PFSK-1 (cell line): ENCODE measurements around the gene COLEC11.

Experiments used
- FOXP2 ChIP-seq: optimal IDR thresholded peaks from 2 replicates; pipeline ENCODE3; 2011; ENCODE audit warnings: borderline replicate concordance, control low read depth, inconsistent platforms; ENCODE audit not compliant: insufficient read depth; ENCODE audit errors: extremely low read length, extremely low read depth
- POLR2AphosphoS5 ChIP-seq: IDR thresholded peaks from 2 replicates; pipeline ENCODE4 v1.6.1; 2012; ENCODE audit warnings: low read depth, mild to moderate bottlenecking, control low read depth, low read length, moderate library complexity
- SIN3A ChIP-seq: IDR thresholded peaks from 2 replicates; pipeline ENCODE4 v1.6.1; 2012; ENCODE audit warnings: mild to moderate bottlenecking, low read length, moderate library complexity, borderline replicate concordance; ENCODE audit not compliant: insufficient read depth
- TAF1 ChIP-seq: IDR thresholded peaks from 2 replicates; pipeline ENCODE4 v1.6.1; 2012; ENCODE audit warnings: low read length, control low read depth, borderline replicate concordance; ENCODE audit not compliant: insufficient read depth
- TF ChIP-seq, protein P1 (sequence below), 2 experiments: IDR thresholded peaks; 2 replicates each; pipeline versions ENCODE4 v1.6.1 to v1.8.0; 2011 to 2012; ENCODE audit warnings: low read depth in 2 of 2, low read length in 2 of 2, control low read depth in 1 of 2, inconsistent platforms in 1 of 2, mild to moderate bottlenecking in 1 of 2, moderate library complexity in 1 of 2; ENCODE audit not compliant: insufficient read depth in 1 of 2

COLEC11 gene

DNA sequence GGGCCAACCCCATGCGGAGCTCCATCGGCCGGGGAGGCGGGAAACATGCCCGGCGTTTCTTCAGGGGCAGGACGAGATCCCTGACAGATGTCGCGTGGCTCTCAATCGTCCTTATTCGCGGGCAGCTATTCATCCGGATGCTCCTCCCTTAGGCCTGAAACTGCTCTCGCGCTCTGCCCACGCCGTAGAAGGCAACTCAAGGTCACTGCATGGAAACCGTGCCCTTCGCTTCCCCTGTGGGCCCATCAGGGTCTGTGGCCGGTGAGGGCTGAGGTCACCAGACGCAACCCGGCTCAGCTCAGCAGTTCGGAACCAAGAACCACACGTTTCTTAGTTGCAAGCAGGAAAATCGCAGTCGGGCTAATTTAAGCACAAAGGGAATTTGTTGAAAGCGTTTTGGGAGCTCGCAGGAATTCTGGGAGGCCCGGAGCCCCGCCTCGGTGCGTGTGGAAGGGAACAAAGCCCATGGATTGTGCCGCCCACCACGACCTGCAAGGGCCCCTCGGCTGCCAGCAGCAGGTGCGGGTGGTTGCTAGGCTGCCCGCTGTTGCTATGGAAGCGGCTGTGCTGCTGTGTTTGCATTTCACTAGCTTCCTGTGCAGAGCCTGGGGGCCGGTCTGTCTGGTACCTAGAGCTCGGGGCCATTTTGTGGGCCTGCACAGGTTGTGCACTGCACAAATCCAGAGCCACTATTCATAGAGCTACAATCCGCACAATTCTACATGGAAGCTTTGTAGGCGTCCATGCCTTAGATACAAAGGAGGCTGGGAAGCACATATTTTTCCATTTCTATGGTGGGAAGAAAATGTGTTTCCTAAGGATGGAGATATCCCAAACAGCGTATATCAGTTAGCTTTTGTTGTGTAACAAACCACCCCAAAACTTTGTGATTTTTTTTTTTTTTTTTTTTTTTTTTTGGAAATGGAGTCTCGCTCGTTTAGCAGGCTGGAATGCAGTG is 57.1 kb downstream of the COLEC11 start:
- TF ChIP-seq, protein P1, sequence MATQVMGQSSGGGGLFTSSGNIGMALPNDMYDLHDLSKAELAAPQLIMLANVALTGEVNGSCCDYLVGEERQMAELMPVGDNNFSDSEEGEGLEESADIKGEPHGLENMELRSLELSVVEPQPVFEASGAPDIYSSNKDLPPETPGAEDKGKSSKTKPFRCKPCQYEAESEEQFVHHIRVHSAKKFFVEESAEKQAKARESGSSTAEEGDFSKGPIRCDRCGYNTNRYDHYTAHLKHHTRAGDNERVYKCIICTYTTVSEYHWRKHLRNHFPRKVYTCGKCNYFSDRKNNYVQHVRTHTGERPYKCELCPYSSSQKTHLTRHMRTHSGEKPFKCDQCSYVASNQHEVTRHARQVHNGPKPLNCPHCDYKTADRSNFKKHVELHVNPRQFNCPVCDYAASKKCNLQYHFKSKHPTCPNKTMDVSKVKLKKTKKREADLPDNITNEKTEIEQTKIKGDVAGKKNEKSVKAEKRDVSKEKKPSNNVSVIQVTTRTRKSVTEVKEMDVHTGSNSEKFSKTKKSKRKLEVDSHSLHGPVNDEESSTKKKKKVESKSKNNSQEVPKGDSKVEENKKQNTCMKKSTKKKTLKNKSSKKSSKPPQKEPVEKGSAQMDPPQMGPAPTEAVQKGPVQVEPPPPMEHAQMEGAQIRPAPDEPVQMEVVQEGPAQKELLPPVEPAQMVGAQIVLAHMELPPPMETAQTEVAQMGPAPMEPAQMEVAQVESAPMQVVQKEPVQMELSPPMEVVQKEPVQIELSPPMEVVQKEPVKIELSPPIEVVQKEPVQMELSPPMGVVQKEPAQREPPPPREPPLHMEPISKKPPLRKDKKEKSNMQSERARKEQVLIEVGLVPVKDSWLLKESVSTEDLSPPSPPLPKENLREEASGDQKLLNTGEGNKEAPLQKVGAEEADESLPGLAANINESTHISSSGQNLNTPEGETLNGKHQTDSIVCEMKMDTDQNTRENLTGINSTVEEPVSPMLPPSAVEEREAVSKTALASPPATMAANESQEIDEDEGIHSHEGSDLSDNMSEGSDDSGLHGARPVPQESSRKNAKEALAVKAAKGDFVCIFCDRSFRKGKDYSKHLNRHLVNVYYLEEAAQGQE (IDR thresholded peaks at IDR 0.05; ENCODE audit: insufficient read depth in 1 of 2, low read depth in 2 of 2, low read length in 2 of 2): no peak
- TF ChIP-seq FOXP2 (no peak), TAF1 (no peak), POLR2AphosphoS5 (no peak), SIN3A (no peak)

DNA sequence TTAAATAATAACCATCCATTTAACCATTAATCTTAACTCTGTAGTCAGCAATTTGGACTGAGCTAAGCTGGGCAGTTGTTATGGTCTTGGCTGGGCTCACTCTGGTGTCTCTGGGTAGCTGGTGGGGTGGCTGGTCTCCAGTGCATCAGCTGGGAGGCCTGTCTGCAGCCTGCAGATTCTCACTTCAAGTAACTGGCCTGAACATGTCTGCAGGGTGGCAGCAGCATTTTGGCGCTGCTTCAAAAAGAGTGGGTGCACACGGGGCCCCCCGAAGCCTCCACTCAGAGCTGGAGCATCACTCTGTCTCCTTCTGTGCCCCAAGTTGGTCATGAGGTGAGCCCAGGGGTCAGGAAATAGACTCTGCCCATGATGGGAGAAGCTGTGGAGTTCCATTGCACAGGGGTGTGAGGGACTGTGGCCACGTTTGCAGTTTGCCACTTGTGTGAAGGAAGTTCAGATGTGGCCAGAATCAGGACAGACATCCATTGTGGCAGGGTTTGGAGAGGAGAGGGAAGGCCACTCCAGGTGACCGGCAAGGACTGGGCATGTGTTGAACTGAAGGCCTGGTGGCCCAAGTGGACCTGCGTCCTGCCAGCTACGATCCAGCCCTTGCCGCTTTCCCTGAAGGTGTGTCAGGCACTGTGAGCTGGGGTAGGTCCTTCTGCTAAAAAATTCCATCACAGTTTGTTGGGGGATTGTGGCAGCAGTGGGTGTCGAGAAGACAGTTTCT is 58.1 kb downstream of the COLEC11 start:
- TF ChIP-seq POLR2AphosphoS5: no peak
- TF ChIP-seq FOXP2: no peak
- TF ChIP-seq SIN3A: no peak
- no peak for TF ChIP-seq TAF1
- TF ChIP-seq, protein P1 (IDR thresholded peaks at IDR 0.05; ENCODE audit: insufficient read depth in 1 of 2, low read depth in 2 of 2, low read length in 2 of 2): no peak

DNA sequence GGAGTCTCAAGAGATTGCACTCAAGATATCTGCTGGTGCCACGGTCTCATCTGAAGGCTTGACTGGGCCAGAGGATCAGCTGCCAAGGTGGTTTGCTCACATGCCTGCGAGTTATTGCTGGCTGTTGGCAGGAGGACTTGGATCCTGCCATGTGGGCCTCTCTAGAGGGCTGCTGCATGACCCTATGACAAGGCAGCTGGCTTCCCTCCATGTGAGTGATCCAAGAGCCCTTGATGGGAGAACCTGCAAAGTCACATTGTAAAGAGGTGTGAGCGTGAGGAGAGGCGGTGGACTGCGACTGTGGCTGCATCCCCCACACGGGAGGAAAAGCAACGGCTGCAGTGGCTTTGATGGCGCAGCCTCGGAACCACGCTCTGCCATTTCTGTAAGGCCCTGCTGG is 59.1 kb downstream of the COLEC11 start:
- TF ChIP-seq, protein P1 (IDR thresholded peaks at IDR 0.05; ENCODE audit: insufficient read depth in 1 of 2, low read depth in 2 of 2, low read length in 2 of 2): no peak
- TF ChIP-seq POLR2AphosphoS5 (no peak), FOXP2 (no peak), TAF1 (no peak)

DNA sequence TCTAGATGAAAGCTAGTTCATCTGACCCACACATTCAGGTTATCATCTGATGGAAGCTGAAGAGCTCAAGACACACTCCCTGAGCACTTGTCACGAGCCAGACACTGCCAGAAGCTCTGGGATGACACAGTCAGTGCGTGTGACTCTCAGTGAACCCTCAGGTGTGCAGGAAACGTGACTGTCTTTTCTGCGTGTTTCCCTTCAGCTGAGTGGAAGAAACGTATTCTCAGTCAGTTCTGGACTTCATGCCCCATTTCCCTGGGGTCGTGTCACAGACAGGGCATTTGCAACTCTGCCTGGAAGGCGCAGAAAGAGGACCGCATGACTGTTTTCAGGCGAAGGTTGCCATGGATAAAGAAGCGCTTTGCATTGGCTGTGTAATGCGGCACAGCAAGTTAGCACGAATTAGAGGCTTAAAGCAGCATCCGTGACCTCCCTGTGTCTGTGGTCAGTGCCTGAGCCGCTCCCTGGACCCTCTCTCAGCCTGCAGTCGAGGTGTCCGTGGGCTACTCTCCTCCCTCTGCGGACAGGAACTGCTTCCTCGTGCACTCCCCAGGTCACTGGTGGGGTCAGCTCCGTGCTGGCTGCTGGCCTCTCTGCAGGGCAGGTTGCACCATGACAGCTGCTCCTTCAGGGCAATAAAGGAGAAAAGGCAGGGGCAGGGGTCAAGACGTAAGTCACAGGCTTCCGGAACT is 59.8 kb downstream of the COLEC11 start:
- TF ChIP-seq, protein P1 (IDR thresholded peaks at IDR 0.05; ENCODE audit: insufficient read depth in 1 of 2, low read depth in 2 of 2, low read length in 2 of 2): no peak
- TF ChIP-seq SIN3A (no peak), POLR2AphosphoS5 (no peak), FOXP2 (no peak), TAF1 (no peak)
